Smooth muscle cell (in vitro differentiated cells): ENCODE results near the gene PC. TPM values are rescaled to one million over a fixed set of nuclear protein-coding genes. Genes with fewer than 3 reads are reported as not detected.

Experiments used
- DNase-seq: peaks from one replicate; lab custom pipeline; 2025; ENCODE audit not compliant: unreplicated experiment; lab: John Stamatoyannopoulos, UW
- H2AFZ ChIP-seq: fragments of 200-600 bp; sonication (generic); 2 replicates; pipeline ENCODE4 v1.6.0; 2016; ENCODE audit warnings: antibody characterized with exemption, low read depth, mild to moderate bottlenecking
- H3F3A ChIP-seq: fragments of 200-600 bp; sonication (generic); 2 replicates; pipeline ENCODE4 v1.6.0; 2017; ENCODE audit warnings: antibody characterized with exemption, low read depth
- H3K27ac ChIP-seq: fragments of 200-600 bp; sonication (generic); 2 replicates; pipeline ENCODE4 v1.5.1; 2016; ENCODE audit warnings: low read depth, mild to moderate bottlenecking
- H3K27me3 ChIP-seq: fragments of 200-600 bp; sonication (generic); 2 replicates; pipeline ENCODE4 v1.6.1; 2016; ENCODE audit warnings: low read depth, mild to moderate bottlenecking
- H3K36me3 ChIP-seq: fragments of 200-600 bp; sonication (generic); 2 replicates; pipeline ENCODE4 v1.5.1; 2016; ENCODE audit warnings: low read depth
- H3K4me1 ChIP-seq: fragments of 200-600 bp; sonication (generic); 2 replicates; pipeline ENCODE4 v1.5.1; 2016; ENCODE audit warnings: low read depth
- H3K4me2 ChIP-seq: fragments of 200-600 bp; sonication (generic); 2 replicates; pipeline ENCODE4 v1.6.0; 2016; ENCODE audit warnings: mild to moderate bottlenecking
- H3K4me3 ChIP-seq: fragments of 200-600 bp; sonication (generic); 2 replicates; pipeline ENCODE4 v1.5.1; 2016; ENCODE audit warnings: mild to moderate bottlenecking
- H3K79me2 ChIP-seq: fragments of 200-600 bp; sonication (generic); 2 replicates; pipeline ENCODE4 v1.6.0; 2016; ENCODE audit warnings: low read depth, mild to moderate bottlenecking
- H3K9ac ChIP-seq: fragments of 200-600 bp; sonication (generic); 2 replicates; pipeline ENCODE4 v1.6.0; 2016; ENCODE audit warnings: low read depth
- H3K9me3 ChIP-seq: fragments of 200-600 bp; sonication (generic); replicated peaks from 2 replicates; pipeline ENCODE4 v1.5.1; 2016; ENCODE audit warnings: low read depth
- H4K20me1 ChIP-seq: fragments of 200-600 bp; sonication (generic); 2 replicates; pipeline ENCODE4 v1.6.0; 2016; ENCODE audit warnings: low read depth
- CTCF ChIP-seq: fragments of 200-600 bp; sonication (generic); IDR thresholded peaks from 2 replicates; pipeline ENCODE4 v1.5.1; 2017; ENCODE audit warnings: borderline replicate concordance, mild to moderate bottlenecking, antibody characterized with exemption; ENCODE audit not compliant: insufficient read depth, poor library complexity, severe bottlenecking
- WGBS: methylation state at CpG from one replicate; pipeline ENCODE4 v1.1.7; 2016; ENCODE audit warnings: low lambda C conversion rate; 5-methylcytosine and 5-hydroxymethylcytosine counted together
- polyA plus RNA-seq: library from polyadenylated mRNA; unstranded; fragments of >200 nt; fragmentation: Nextera tagmentation; extraction: Ambion mirVana; gene quantifications from 2 replicates; pipeline ENCODE4 v1.2.1, GENCODE V29; 2016
- total RNA-seq: library from RNA; depleted of rRNA; stranded (reverse); fragments of >200 nt; gene quantifications from 2 replicates; pipeline ENCODE4 v1.2.3, GENCODE V29; 2014

Gene PC
- total and polyA plus RNA-seq, 2 experiments from 2014 or later, result 11.8 to 36.1 TPM

DNA sequence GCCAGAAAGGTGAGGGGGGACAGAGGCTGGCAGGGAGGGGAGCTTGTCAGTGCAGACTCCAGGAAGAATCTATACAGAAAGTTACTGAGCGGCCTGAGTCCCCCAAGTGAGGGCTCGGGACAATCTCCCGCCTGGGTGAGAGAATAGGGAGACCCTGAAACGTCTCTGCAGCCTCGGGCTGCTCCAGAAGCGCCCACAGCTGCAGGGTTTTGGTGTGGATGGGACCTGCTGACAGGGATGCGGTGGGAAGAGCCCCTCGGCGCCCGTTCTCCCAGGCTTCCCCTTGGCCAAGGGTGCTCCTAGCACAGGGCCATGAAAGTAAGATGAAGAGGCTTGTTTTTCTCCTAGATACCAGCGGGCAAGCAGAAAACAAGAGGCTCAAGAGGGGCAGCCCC lies 115.7 kb downstream of the PC start:
- no peaks in the 10 kb centered on the region for H3K36me3 ChIP-seq
- H2AFZ ChIP-seq, result no peak overlapping the region
- H3K4me2 ChIP-seq, result peak overlapping the region; percentile 93
- peaks cover 40% of the 10 kb centered on the region for H3K79me2 ChIP-seq
- H3K27me3 ChIP-seq, result no peaks in the 10 kb centered on the region
- H3K9ac ChIP-seq, result peak overlapping the region; percentile 97
- peaks cover 4% of the 10 kb centered on the region for H3K4me1 ChIP-seq
- no peaks in the 10 kb centered on the region for H3K9me3 ChIP-seq
- no peak for DNase-seq
- H4K20me1 ChIP-seq, result peaks cover 14% of the 10 kb centered on the region
- no peak for TF ChIP-seq CTCF
- peak overlapping the region; percentile 91 for H3K4me3 ChIP-seq
- WGBS, result 5% methylated on average over 11 of the region's 11 CpGs
- peak overlapping the region; percentile 96 for H3K27ac ChIP-seq
- peaks cover 4% of the 10 kb centered on the region for H3F3A ChIP-seq

DNA sequence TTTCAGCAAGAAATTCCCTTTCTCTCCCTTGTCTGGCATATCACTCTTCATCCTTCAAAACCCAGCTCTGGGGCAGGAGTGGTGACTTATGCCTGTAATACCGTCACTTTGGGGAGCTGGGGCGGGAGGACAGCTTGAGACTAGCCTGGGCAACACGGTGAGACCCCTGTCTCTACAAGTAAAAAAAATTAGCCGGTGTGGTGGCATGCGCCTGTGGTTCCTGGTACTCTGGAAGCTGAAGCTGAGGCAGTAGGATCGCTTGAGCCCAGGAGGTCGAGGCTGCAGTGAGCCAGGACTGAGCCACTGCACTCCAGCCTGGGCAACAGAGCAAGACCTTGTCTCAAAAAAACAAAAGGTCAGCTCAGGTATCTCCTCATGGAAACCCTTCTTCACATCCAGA lies 116.3 kb downstream of the PC start:
- peak overlapping the region; percentile 96 for H3K27ac ChIP-seq
- WGBS, result 94% methylated on average over 7 of the region's 7 CpGs
- peak overlapping the region; percentile 93 for H3K4me2 ChIP-seq
- no peaks in the 10 kb centered on the region for H3K27me3 ChIP-seq
- H3K79me2 ChIP-seq, result peaks cover 40% of the 10 kb centered on the region
- H3K4me1 ChIP-seq, result peaks cover 4% of the 10 kb centered on the region
- H3K4me3 ChIP-seq, result peak overlapping the region; percentile 91
- no peaks in the 10 kb centered on the region for H3K9me3 ChIP-seq
- H2AFZ ChIP-seq, result no peak overlapping the region
- DNase-seq, result no peak
- TF ChIP-seq CTCF, result no peak
- H3F3A ChIP-seq, result peaks cover 4% of the 10 kb centered on the region
- H4K20me1 ChIP-seq, result peaks cover 14% of the 10 kb centered on the region
- no peaks in the 10 kb centered on the region for H3K36me3 ChIP-seq
- H3K9ac ChIP-seq, result peak overlapping the region; percentile 97

DNA sequence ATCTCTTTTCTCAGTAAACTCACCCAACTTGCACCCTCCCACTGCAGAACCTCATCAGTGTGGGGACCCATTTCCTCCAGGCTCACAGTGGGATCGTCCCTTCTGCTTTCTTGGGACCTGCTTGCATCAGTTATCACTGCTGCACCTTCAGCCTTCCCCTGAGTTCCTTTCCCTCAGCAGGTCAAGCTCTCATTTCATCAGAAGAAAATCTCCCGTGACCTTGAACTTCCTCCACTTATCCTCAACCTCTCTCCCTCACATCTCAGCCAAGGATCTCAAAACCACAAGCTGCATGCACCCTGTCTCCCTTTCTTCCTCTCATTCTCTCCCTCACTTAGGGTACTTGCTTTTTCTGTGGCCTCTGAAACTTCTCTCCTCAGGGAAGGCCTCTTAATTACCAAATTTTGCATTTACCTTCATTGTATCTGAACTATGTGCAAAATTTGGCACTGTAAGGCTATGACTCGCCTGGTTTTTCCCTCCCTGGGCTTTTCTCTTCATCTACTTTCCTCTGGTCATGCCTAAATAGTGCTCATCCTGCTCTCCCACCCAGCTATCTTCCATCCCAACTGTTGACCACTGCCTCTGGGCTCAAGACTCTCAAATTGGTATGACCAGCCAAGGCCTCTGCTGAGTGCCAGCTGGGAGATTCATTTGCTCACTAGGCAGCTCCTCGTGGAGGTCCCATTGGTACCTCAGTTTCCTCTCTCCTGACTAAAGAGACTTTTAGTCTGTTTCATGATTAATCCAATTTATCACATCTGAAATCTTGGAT lies 117.7 kb downstream of the PC start:
- Histone ChIP-seq H3K27ac (no peak overlapping the region), H3F3A (peaks cover 4% of the 10 kb centered on the region), H3K9me3 (no peaks in the 10 kb centered on the region), H4K20me1 (peaks cover 14% of the 10 kb centered on the region), H3K9ac (no peak overlapping the region), H3K4me2 (no peak overlapping the region), H3K27me3 (no peaks in the 10 kb centered on the region), H3K4me1 (peaks cover 4% of the 10 kb centered on the region), H3K4me3 (no peak overlapping the region), H3K36me3 (no peaks in the 10 kb centered on the region), H2AFZ (no peak overlapping the region), H3K79me2 (peaks cover 40% of the 10 kb centered on the region)
- DNase-seq, result no peak
- TF ChIP-seq CTCF, result no peak
- WGBS, result 95% methylated on average over 4 of the region's 4 CpGs
